ENCODE measurements around the gene MORN1. TPM values are rescaled to one million over a fixed set of nuclear protein-coding genes. Genes with fewer than 3 reads are reported as not detected.

MORN1 gene
- total and polyA plus RNA-seq, 2 experiments from 2014 or later, result 4.5 to 9.4 TPM

GRCh38 chr1:2413495-2414296 is 22.3 kb upstream of the MORN1 start:
- no peaks in the 10 kb centered on the region for H4K20me1 ChIP-seq (ENCODE audit: insufficient read depth, poor library complexity, severe bottlenecking)
- H2AFZ ChIP-seq, result peak overlapping the region; percentile 43

GRCh38 chr1:2412773-2413494 is 21.6 kb upstream of the MORN1 start:
- peak overlapping the region; percentile 43 for H2AFZ ChIP-seq

More at GRCh38 chr1:2413495-2414296, 22.3 kb upstream of the MORN1 start:
- H3K27ac ChIP-seq, result peak overlapping the region; percentile 99
- TF ChIP-seq CTCF (IDR thresholded peaks at IDR 0.05; ENCODE audit: poor library complexity), result no peak
- no peak for TF ChIP-seq EZH2 (IDR thresholded peaks at IDR 0.05; ENCODE audit: borderline replicate concordance)
- TF ChIP-seq EZH2phosphoT487 (IDR thresholded peaks at IDR 0.05; ENCODE audit: low read depth, severe bottlenecking, unreplicated experiment), result no peak
- H3K9me2 ChIP-seq (replicated peaks; ENCODE audit: insufficient read depth), result no peaks in the 10 kb centered on the region
- H3K79me2 ChIP-seq, result peaks cover 15% of the 10 kb centered on the region
- H3K4me2 ChIP-seq, result peak overlapping the region; percentile 99
- H3K27me3 ChIP-seq, result no peaks in the 10 kb centered on the region
- WGBS (ENCODE audit: low lambda C conversion rate, missing lambda C conversion rate), result 45% methylated on average over 20 of the region's 28 CpGs
- no peaks in the 10 kb centered on the region for H3K36me3 ChIP-seq (replicated peaks; ENCODE audit: insufficient read depth, low read depth)
- peak overlapping the region; percentile 55 for H3K4me3 ChIP-seq
- no peak for DNase-seq (ENCODE audit: low spot score)
- peaks cover 22% of the 10 kb centered on the region for H3K4me1 ChIP-seq (ENCODE audit: insufficient read depth)
- H3K9me3 ChIP-seq (ENCODE audit: low read depth), result no peaks in the 10 kb centered on the region

GRCh38 chr1:2412395-2412772 is 21.0 kb upstream of the MORN1 start, which contains the start of gene PEX10:
Gene PEX10 (minus strand): TSS chr1:2412564. CDS start chr1:2412502, 62 bp downstream.
- WGBS (ENCODE audit: low lambda C conversion rate, missing lambda C conversion rate), result 3% methylated on average over 27 of the region's 55 CpGs
- Histone ChIP-seq H3K79me2 (peaks cover 15% of the 10 kb centered on the region), H3K9me3 (ENCODE audit: low read depth) (no peaks in the 10 kb centered on the region), H3K4me3 (peak within 1 kb of the TSS; percentile 90), H4K20me1 (ENCODE audit: insufficient read depth, poor library complexity, severe bottlenecking) (no peaks in the 10 kb centered on the region), H3K9me2 (replicated peaks; ENCODE audit: insufficient read depth) (no peaks in the 10 kb centered on the region), H3K36me3 (replicated peaks; ENCODE audit: insufficient read depth, low read depth) (no peaks in the 10 kb centered on the region), H3K27ac (peak within 1 kb of the TSS; percentile 99), H2AFZ (peak within 1 kb of the TSS; percentile 43), H3K27me3 (no peaks in the 10 kb centered on the region), H3K4me2 (peak within 1 kb of the TSS; percentile 99), H3K4me1 (ENCODE audit: insufficient read depth) (peaks cover 22% of the 10 kb centered on the region)
- TF ChIP-seq EZH2 (IDR thresholded peaks at IDR 0.05; ENCODE audit: borderline replicate concordance) (no peak), CTCF (IDR thresholded peaks at IDR 0.05; ENCODE audit: poor library complexity) (no peak), EZH2phosphoT487 (IDR thresholded peaks at IDR 0.05; ENCODE audit: low read depth, severe bottlenecking, unreplicated experiment) (no peak)
- DNase-seq (ENCODE audit: low spot score), result peak; percentile 99

More at GRCh38 chr1:2412773-2413494, 21.6 kb upstream of the MORN1 start:
- no peaks in the 10 kb centered on the region for H4K20me1 ChIP-seq (ENCODE audit: insufficient read depth, poor library complexity, severe bottlenecking)
- 6% methylated on average over 37 of the region's 66 CpGs for WGBS (ENCODE audit: low lambda C conversion rate, missing lambda C conversion rate)
- no peaks in the 10 kb centered on the region for H3K36me3 ChIP-seq (replicated peaks; ENCODE audit: insufficient read depth, low read depth)
- H3K27ac ChIP-seq, result peak overlapping the region; percentile 99
- no peaks in the 10 kb centered on the region for H3K9me3 ChIP-seq (ENCODE audit: low read depth)
- TF ChIP-seq CTCF (IDR thresholded peaks at IDR 0.05; ENCODE audit: poor library complexity), result no peak
- TF ChIP-seq EZH2 (IDR thresholded peaks at IDR 0.05; ENCODE audit: borderline replicate concordance), result no peak
- TF ChIP-seq EZH2phosphoT487 (IDR thresholded peaks at IDR 0.05; ENCODE audit: low read depth, severe bottlenecking, unreplicated experiment), result no peak
- H3K4me1 ChIP-seq (ENCODE audit: insufficient read depth), result peaks cover 22% of the 10 kb centered on the region
- peak; percentile 85 for DNase-seq (ENCODE audit: low spot score)
- peak overlapping the region; percentile 99 for H3K4me2 ChIP-seq
- H3K79me2 ChIP-seq, result peaks cover 15% of the 10 kb centered on the region
- H3K4me3 ChIP-seq, result peak overlapping the region; percentile 55
- H3K27me3 ChIP-seq, result no peaks in the 10 kb centered on the region
- no peaks in the 10 kb centered on the region for H3K9me2 ChIP-seq (replicated peaks; ENCODE audit: insufficient read depth)

All from hepatocyte (in vitro differentiated cells).